Stomach (tissue), 4 donors: ENCODE data around the gene ACTN4.

Experiments
- EP300 ChIP-seq: sonication (generic); formaldehyde crosslinking; IDR thresholded peaks from one replicate; pipeline ENCODE4 v1.6.1; 2017; ENCODE audit warnings: antibody characterized with exemption
- POLR2A ChIP-seq, 4 donors: fragments of 450-650 bp; IDR thresholded peaks; one replicate each; pipeline ENCODE4 v1.6.1; 2016; ENCODE audit warnings: antibody characterized with exemption in 4 of 4, control low read depth in 2 of 4, mild to moderate bottlenecking in 1 of 4, moderate library complexity in 1 of 4
- POLR2AphosphoS5 ChIP-seq, 3 donors: sonication (generic); formaldehyde crosslinking; IDR thresholded peaks; one replicate each; pipeline ENCODE4 v1.6.1; 2016; ENCODE audit warnings: antibody characterized with exemption in 3 of 3
- TF ChIP-seq, protein P1 (sequence below), 7 experiments: fragments of 450-650 bp in 4 of 7; fragments of 200-600 bp in 3 of 7; sonication (generic) in 3 of 7; IDR thresholded peaks; one replicate each; pipeline ENCODE4 v1.5.1; 2016 to 2019; ENCODE audit warnings: antibody characterized with exemption in 7 of 7, control low read depth in 2 of 7, mild to moderate bottlenecking in 1 of 7

DNA sequence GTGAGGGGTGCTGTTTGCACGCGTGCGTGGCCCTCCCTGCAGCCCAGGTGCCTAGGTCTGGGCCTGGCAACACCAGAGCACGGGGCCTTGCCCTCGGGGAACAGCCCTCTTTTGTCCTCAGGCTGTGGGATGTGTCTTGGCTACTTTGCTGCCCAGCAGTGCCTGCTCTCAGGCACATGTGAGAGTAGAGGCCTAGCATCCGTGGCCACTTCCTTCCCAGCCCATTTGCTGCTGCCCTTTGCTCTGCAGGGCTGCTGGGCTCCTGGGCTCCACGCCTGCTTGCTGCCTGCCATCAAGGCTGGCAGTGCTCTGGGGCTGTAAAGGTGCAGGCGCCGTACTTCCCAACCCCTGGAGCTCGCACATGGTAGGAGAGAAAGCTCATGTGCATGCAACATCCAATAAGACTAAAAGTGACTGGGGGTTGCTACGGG is 50.2 kb downstream of the ACTN4 start:
- TF ChIP-seq POLR2AphosphoS5 (IDR thresholded peaks at IDR 0.05) (no peak), POLR2A (IDR thresholded peaks at IDR 0.05) (no peak), EP300 (no peak)
- TF ChIP-seq, protein P1, sequence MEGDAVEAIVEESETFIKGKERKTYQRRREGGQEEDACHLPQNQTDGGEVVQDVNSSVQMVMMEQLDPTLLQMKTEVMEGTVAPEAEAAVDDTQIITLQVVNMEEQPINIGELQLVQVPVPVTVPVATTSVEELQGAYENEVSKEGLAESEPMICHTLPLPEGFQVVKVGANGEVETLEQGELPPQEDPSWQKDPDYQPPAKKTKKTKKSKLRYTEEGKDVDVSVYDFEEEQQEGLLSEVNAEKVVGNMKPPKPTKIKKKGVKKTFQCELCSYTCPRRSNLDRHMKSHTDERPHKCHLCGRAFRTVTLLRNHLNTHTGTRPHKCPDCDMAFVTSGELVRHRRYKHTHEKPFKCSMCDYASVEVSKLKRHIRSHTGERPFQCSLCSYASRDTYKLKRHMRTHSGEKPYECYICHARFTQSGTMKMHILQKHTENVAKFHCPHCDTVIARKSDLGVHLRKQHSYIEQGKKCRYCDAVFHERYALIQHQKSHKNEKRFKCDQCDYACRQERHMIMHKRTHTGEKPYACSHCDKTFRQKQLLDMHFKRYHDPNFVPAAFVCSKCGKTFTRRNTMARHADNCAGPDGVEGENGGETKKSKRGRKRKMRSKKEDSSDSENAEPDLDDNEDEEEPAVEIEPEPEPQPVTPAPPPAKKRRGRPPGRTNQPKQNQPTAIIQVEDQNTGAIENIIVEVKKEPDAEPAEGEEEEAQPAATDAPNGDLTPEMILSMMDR (IDR thresholded peaks at IDR 0.05), result no peak
